GM20000 (cell line): ENCODE data around the gene GARNL3.

Experiments
- DNase-seq: peaks from one replicate; pipeline ENCODE4 v3.0.0; 2012; ENCODE audit warnings: low spot score
- TF ChIP-seq, protein P1 (sequence below): IDR thresholded peaks from 2 replicates; pipeline ENCODE4 v1.5.1; 2012; ENCODE audit warnings: mild to moderate bottlenecking, control low read depth; ENCODE audit errors: extremely low read depth, missing control alignments

The GARNL3 gene

DNA sequence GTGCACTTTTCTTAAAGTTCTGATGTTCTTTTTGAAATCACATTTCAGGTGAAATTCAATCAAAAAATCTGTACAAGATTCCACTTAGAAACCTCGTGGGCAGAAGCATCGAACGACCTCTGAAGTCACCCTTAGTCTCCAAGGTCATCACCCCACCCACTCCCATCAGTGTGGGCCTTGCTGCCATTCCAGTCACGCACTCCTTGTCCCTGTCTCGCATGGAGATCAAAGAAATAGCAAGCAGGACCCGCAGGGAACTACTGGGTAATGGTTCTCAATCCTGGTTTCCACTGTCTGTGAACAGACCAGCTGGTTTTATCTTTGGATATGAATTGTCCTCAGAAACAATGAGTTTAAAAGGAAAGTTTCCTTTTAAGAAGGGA, 124.3 kb downstream of the GARNL3 start:
- TF ChIP-seq, protein P1, sequence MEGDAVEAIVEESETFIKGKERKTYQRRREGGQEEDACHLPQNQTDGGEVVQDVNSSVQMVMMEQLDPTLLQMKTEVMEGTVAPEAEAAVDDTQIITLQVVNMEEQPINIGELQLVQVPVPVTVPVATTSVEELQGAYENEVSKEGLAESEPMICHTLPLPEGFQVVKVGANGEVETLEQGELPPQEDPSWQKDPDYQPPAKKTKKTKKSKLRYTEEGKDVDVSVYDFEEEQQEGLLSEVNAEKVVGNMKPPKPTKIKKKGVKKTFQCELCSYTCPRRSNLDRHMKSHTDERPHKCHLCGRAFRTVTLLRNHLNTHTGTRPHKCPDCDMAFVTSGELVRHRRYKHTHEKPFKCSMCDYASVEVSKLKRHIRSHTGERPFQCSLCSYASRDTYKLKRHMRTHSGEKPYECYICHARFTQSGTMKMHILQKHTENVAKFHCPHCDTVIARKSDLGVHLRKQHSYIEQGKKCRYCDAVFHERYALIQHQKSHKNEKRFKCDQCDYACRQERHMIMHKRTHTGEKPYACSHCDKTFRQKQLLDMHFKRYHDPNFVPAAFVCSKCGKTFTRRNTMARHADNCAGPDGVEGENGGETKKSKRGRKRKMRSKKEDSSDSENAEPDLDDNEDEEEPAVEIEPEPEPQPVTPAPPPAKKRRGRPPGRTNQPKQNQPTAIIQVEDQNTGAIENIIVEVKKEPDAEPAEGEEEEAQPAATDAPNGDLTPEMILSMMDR: no peak
- DNase-seq: no peak

DNA sequence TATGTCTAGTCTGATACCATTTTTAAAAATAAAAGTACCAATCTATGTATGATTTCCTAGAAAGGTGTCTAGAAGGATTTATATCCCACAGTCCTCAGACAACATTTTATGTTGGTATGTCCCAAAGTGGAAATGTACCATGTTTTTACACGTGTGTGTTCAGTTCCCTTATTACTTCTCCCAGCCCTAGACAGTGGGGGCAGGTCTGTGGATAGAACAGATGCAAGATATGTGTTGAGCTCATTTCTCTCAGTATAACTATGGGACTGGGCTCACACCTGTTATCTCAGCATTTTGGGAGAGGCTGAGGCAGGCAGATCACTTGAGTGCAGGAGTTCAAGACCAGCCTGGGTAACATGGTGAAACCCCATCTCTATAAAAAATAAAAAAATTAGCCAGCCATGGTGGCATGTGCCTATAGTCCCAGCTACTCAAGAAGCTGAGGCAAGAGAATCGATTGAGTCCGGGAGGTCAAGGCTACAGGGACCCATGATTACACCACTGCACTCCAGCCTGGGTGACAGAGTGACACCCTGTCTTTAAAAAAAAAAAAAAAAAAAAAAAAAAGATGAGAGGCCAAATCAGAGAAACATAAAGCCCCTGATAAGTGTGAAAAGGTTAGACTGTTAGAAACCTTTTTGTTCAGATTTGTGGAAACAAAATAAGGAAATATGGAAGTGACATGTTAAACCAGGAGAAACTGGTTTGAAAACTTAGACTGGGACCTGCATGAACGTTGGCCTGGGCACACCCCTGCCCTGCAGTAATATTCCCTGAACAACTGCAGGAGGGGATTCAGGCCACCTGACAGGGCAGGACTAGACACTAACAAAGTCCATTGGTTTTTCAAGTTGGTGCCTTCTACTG, 125.0 kb downstream of the GARNL3 start:
- no peak for DNase-seq
- TF ChIP-seq, protein P1: no peak

DNA sequence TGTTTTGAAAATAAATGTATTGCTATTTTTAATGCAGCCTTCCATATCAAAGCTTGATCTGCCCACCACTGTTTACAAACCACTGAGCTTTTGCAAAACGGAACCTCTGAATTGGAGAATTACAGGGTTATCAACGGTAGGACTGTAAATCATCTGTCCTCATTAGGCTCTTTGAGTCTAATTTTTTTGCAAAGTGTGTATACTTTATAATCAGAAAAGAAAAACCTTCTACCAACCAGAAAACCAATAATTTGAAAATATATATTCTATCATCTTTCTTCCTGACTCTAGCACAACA, 125.6 kb downstream of the GARNL3 start:
- TF ChIP-seq, protein P1: no peak
- no peak for DNase-seq

DNA sequence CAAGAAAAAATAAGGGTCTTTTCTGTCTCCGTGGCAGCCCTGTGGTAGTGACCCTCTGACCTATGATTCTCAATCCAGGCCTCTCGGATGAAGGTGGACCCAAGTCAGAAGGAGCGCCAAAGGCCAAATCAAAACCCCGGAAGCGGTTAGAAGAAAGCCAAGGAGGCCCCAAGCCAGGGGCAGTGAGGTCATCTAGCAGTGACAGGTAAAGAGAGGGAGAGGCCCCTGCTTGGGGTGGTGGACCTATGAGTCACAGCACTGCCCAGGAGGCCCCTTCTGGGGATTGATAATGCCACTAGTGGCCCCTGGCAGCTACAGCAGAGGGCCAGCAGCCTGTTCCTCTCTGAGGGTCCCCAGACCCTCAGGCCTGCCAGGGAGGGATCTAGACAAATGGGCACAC, 126.0 kb downstream of the GARNL3 start:
- TF ChIP-seq, protein P1: no peak

DNA sequence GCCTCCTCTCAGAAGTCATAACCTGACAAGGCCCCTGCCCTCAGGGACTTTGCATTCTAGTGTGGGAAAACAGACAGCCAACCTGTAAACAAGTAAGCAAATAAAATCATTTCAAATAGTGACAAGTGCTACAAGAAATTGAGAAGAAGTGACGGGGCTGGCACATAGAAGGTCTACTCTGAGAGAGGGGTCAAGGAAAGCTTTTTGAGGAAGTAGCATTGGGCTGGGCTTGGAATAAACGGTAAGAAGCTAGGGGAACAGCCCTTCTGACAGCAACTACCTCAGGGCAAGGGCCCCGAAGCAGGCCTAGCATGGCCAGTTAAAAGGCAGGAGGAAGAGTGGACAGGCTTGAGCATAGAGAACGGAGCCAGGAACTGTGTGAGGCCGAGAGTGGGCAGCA, 127.6 kb downstream of the GARNL3 start:
- TF ChIP-seq, protein P1: no peak
- DNase-seq: no peak

More for the DNA sequence above, 126.0 kb downstream of the GARNL3 start:
- no peak for DNase-seq

DNA sequence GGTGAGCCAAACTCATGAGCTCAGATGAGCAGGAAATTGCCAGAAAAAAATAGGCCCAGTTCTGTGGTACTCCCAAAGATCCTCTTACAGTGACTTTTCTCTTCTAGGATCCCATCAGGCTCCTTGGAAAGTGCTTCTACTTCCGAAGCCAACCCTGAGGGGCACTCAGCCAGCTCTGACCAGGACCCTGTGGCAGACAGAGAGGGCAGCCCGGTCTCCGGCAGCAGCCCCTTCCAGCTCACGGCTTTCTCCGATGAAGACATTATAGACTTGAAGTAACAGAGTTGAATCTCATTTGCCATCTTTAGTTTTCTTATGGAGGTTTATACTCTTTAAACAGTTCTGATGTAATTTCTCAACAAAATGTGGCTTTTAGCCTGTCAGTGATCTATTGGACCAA, 128.4 kb downstream of the GARNL3 start:
- TF ChIP-seq, protein P1: no peak
- DNase-seq: no peak

DNA sequence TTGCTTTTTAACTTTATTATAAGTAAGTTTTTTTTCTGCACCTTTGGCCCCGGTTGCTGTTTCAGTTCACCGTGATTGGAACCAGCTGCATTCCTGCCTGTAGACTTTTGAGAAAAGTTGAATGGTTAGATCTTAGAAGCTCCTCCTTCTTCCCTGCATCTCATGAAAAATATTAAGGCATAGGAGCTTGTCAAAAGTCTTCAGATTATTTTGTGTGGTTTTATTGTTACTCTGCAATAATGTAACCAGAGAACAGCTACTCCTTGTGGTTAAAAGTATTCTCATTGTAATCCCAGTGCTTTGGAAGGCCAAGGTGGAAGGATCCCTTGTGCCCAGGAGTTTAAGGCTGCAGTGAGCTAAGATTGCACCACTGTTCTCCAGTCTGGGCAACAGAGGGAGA, 129.1 kb downstream of the GARNL3 start:
- DNase-seq: no peak
- TF ChIP-seq, protein P1: no peak
